ENCODE results near the gene B9D2. TPM values are rescaled to one million over a fixed set of nuclear protein-coding genes. Genes with fewer than 3 reads are reported as not detected.
A peak's percentile ranks its signal among the peaks of the same experiment; 100 is the strongest.
"Not testable (repeated sequence)": the region's sequence is repeated elsewhere in the genome, so short reads cannot be mapped to it uniquely, and the experiment has no call there.

The B9D2 gene
- total RNA-seq, 1 experiment from 2014 or later = 10.9 TPM

DNA sequence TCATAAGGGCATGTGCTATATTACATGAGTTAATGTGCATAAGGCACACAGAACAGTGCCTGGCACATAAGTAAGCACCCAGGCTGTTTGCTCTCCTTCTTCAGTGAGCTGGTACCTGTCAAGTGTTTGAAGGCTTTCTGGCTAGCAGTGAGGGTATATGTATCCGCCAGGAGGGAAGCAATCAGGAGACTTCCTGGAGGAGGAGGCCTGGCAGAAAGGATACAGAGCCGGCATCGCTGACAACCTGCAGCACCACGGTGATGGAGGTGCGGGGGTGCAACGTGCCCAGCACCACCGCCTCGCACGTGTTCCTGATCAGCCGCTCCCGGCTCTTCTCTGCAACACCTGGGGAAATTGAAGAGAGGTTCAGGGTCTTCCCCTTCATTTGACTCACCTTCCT is 27.7 kb upstream of the B9D2 start:
- DNase-seq (ENCODE audit: low read depth) = no peak

DNA sequence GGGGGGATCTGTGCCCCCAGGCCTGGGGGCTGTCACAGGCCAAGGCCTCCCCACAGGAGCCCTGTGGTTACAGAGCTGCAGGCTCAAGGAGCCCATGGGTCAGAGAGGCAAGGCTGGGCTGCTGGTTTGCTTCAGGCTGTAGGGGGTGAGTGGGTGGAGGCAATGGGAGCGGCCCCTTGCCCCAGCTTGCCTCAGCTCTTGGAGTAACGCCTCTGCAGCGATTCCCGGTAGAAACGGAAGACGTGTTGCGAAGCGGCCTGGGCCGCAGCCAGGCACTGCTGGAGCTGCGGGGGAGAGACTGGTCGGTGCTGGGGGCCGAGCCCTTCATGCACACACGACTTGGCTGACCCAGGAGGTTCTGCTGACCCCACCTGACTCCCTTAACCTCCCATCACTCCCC is 22.5 kb upstream of the B9D2 start:
- DNase-seq (ENCODE audit: low read depth) = no peak

DNA sequence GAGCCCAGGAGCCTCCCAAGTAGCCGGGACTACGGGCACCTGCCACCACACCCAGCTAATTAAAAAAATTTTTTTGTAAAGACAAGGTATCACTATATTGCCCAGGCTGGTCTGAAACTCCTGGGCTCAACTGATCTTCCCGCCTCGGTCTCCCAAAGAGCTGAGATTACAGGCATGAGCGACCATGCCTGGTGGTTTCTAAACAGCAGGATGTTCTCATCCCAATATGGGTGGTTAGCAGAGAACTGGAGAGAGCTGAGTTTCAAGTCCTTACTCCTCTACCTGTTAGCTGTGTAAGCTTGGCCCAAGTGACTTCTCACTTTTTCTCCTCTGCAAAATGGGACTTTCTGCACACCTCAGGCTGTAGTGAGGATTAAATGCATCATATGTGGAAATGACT is 20.4 kb upstream of the B9D2 start:
- no peak for DNase-seq (ENCODE audit: low read depth)

DNA sequence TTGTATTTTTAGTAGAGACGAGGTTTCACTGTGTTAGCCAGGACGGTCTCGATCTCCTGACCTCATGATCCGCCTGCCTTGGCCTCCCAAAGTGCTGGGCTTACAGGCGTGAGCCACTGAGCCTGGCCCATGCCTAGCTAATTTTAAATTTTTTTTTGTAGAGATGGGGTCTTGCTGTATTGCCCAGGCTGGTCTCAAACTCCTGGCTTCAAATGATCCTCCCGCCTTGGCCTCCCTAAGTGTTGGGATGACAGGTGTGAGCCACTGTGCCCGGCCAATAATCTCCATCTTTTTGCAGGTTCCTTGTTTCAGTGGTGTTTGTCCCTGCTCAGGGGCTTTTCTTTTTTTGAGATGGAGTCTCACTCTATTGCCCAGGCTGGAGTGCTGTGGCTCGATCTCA is 17.6 kb upstream of the B9D2 start:
- DNase-seq (ENCODE audit: low read depth) = not testable (repeated sequence)

DNA sequence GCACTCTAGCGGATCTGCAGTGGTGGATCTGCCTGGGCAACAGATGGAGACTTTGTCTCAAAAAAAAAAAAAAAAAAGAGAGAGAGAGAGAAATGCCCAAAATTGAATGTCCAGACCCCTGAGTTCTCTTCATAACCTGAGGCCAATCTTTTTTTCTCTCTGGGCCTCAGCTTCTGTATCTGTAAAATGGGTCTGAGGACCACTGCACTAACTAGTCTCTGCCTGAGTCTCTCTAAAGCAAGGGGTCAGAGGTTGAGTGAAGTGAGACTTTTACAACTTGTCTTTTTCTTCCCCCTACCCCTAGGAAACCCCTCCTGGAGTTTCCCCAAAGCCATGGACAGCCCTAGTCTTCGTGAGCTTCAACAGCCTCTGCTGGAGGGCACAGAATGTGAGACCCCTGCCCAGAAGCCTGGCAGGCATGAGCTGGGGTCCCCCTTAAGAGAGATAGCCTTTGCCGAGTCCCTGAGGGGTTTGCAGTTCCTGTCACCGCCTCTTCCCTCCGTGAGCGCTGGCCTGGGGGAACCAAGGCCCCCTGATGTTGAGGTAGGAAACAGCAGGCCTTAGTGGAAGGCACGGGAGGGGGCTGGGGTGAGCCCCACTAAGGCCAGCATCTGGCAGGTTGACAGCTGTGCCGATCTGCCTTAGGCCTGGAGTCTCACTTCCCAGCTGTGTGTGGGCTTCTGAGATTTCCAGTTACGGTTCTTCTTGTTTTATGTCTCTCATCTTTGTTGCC is 14.2 kb upstream of the B9D2 start:
- peak; percentile 17 for DNase-seq (ENCODE audit: low read depth)

DNA sequence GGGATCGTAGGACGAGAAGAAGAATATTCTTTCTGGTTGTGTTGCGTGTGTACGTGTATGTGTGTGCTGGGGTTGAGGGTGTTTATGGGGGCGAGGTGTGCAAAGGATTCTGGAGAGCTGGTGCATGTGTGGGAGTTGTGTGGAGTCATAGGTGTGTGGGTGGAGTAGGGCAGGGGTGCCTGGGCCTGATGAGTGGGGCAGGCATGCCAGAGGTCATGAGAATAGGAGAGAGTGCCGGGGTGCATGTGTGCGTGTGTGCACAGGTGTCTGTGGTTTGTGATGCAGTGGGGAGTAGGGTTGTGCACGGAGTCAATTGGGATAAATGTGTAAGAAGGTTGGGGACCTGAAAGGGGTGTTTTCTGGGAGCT is 13.0 kb upstream of the B9D2 start:
- no peak for DNase-seq (ENCODE audit: low read depth)

DNA sequence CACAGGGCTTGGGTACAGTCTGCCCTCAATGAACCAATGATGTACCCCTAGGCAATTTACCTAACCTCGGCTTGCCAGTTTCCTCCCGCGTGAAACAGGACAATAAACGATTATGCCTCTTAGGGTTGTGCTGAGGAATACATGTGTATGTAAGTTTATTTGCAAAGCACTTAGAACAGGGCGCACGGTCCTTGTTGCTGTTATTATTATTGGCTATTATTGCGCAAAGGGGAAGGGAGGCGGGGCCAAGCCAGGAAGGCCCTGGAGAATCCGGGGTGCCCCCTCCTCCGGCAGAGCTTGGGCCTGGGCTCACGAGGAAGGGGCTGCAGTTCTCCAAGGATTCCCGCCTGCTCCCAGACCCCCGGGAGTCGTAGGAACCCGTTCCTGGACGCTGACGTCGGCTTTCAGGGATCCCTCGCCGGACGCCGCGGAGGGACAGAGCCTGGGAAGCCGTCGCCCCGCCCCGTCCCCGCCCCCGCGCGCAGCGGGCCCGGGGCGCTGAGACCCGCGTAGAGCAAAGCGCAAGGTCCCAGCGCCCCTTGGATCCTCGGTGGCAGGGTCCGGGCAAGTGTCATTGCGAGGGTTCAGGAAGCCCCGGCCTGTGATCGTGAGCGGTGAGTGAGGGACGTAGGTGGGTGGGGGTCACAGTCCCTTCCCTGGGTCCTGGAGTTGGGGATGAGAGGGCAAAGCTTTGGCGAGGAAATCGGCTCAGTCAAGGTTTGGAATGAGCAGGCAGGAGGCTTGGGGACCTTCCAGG is 12.5 kb upstream of the B9D2 start, which contains the start of gene TMEM91:
TSS of gene TMEM91 (plus strand) at position 293 of the 757 bp plus-strand sequence. CDS start 1,777 bp downstream, outside the sequence.
- DNase-seq (ENCODE audit: low read depth) = peak; percentile 22

DNA sequence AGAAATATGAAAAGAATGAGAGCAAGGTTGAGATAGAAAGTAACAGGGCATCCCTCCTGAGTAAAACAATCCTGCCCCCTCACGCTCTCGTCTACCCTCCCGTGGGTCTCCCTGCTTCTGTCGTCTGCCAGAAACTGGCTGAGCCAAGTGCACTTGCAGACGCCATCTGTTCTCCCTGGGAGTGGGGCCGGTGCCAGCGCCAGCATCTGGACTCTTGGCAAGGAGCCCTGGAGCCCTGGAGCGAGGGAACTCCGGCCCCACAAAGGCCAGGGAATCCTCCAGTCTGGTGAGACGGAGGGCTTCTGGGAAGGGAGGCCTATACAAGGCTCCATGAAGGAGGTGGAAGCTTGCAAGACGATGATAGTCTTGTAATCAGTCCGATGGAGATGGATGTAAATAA is 10.0 kb upstream of the B9D2 start:
- peak; percentile 97 for DNase-seq (ENCODE audit: low read depth)

DNA sequence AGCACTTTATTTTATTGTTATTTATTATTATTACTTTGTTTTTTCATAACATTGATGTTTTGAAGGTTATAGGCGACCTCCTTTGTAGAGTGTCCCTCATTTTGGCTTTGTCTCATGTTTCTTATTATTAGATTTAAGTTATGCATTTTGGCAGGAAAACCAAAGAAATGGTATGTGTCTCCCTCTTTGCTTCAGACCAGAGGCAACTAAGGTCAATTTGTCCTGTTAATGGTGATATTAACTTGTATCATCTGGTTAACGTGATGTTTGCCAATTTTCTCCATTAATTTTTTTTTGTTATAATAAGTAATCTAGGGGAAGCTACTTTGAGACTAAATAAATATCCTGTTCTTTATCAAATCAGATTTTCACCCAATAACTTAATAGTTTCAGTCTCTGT is 8.6 kb upstream of the B9D2 start:
- DNase-seq (ENCODE audit: low read depth) = no peak

DNA sequence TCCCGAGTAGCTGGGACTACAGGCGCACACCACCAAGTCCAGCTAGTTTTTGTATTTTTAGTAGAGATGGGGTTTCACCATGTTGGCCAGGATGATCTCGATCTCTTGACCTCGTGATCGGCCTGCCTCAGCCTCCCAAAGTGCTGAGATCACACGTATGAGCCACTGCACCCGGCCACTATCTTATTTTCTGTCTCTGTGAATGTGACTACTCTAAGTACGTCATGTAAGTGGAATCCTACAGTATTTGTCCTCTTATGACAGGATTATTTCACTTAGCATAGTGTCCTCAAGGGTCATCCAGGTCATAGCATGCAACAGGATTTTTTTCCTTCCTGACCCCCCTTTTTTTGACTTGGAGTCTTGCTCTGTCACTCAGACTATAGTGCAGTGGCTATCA is 7.6 kb upstream of the B9D2 start:
- DNase-seq (ENCODE audit: low read depth) = no peak

DNA sequence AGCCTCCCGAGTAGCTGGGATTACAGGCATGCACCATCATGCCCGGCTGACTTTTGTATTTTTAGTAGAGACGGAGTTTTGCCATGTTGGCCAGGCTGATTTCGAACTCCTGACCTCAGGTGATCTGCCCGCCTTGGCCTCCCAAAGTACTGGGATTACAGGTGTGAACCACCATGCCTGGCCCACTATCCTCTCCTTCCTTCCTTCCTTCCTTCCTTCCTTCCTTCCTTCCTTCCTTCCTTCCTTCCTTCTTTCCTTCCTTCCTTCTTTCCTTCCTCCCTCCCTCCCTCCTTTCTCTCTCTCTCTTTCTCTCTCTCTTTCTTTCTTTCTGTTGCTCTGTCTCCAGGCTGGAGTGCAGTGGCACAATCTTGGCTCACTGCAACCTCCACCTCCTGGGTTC is 7.2 kb upstream of the B9D2 start:
- not testable (repeated sequence) for DNase-seq (ENCODE audit: low read depth)

DNA sequence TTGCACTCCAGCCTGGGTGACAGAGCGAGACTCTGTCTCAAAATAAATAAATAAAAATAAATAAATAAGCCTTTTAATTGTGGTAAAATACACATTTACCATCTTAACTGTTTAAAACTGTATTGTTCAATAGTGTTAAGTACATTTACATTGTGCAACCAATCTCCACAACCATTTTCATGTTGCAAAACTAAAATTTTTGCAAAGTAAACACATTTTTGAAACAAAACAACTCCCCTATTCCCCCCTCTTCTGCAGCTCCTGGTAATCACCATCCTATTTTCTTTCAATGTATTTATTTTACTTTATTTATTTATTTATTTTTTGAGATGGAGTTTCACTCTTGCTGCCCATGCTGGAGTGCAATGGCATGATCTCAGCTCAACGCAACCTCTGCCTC is 5.8 kb upstream of the B9D2 start:
- DNase-seq (ENCODE audit: low read depth) = no peak

DNA sequence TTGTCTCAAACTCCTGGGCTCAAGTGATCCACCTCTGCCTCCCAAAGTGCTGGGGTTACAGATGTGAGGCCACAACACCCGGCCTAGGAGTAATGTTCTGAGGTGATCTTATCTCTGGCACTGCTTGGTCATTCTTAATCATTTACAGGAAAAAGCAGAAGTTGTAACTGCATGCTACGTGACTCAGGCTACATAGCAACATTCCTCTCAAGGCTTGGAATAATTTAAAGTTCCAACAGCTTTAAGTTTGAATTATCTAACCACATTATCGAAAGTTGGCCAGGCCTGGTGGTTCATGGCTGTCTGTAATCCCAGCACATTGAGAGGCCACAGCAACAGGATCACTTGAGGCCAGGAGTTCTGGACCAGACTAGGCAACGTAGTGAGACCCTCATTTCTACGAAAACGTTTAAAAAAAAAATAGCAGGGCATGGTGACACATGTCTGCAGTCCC is 3.9 kb upstream of the B9D2 start:
- peak; percentile 94 for DNase-seq (ENCODE audit: low read depth)

DNA sequence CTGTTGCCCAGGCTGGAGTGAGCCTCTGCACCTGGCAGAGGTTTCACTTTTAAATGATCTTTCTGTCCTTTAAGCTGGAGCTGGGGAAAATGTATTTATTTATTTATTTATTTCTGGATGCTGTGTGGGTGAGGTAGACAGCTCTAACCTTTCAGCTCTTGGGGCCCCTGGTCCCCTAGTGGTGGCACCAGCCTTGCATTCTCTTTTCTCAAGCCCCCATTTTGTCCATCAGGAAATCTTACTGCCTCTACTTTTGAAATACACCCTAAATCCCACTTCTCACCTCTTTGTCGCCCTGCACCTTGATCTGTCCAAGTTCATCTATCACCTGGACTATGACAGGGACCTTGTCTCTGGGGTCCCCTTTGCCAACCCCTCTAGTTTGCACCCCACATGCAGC is 2.1 kb upstream of the B9D2 start:
- no peak for DNase-seq (ENCODE audit: low read depth)

DNA sequence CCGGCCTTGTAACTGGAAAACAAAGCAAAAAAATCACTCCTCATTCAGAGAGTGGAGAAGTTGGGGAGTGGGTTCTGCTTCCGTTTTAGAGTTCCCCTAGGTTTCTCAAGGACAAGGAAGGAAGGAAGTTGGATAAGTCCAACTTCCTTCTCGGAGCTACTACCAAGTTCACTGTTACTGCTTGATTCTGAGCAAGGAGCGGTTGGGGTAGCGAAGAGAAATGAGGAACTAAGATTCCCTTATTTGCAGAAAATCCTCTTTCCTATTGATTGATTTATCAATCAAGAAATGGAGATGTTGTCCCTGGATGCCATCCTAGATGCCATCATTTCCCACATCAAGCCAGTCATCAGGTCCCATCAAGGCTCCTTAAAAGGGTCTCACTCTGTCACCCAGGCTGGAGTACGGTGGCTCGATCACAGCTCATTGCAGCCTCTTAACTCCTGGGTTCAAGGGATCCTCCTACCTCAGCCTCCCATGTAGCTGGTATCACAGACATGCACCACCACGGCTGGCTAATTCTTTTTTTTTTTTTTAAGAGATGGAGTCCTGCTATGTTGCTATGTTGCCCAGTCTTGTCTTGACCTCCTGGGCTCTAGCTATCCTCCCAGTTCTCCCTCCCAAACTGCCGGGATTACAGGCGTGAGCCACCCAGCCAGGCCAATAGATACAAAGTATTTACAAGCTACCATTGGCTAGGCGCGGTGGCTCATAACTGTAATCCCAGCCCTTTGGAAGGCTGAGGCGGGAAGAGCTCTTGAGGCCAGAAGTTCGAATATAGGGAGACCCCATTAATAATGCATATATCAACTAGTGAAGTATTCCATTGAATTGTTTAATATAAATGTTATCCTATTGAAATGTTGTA is 809 bp upstream of the B9D2 start:
- peak; percentile 22 for DNase-seq (ENCODE audit: low read depth)

DNA sequence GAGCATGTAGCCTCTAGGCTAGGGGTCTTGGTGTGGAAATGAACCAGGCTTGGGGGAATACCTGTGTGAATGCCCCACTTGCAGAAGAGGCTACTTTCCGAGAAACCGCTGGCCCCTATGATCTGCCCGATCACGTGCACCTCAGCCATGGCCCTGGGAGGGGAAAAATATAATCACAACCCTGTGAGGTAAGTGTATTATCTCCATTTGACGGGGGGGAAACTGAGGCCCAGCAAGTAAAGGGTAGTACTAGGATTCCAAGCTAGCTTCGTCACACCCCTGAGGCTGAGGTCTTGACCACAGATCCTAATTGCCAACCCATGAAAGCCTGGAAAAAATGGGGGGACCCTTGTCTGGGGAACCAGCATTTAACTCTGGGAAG is 587 bp downstream of the B9D2 start:
- no peak for DNase-seq (ENCODE audit: low read depth)

DNA sequence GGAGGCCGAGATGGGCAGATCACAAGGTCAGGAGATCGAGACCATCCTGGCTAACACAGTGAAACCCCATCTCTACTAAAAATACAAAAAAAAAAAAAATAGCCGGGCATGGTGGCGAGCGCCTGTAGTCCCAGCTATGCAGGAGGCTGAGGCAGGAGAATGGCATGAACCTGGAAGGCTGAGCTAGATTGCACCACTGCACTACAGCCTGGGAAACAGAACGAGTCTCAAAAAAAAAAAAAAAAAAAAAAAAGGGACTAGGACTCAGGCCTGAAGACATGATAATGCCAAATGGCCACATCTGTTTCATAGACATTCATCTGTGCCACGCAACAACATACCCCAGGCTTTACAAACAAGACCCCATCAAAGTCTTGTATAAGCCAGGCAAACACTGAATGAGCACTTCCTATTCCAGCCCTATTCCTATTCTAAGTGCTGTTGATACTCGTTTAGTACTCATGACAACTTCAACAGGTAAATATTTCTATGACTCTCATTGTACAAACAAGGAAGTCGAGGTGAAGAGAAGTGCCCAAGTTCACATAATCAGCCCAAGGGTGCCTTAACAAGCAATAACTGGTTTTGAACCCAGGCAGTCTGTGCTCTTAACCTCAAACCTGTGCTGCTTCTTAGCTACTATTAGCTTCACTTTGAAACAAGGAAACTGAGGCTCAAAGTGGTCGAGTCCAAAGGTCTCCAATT is 1.7 kb downstream of the B9D2 start:
- no peak for DNase-seq (ENCODE audit: low read depth)

DNA sequence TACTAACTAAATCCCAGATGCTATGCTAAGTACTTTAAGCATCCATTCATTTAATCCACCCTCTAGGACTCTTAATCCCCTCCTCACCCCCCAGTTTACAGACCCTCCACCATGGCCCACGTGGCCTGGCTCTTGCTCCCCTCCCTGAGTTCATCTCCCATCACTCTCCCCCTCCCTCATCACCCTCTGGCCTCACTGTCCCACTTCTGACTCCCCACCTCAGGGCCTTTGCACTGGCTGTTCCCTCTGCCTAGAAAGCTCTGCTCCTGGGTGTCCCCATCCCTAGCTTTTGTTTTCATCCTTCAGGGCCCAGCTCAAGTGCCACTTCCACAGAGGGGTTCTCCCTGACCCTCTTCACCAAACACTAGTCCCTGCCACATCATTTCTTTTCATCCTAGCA is 4.2 kb downstream of the B9D2 start:
- no peak for DNase-seq (ENCODE audit: low read depth)

DNA sequence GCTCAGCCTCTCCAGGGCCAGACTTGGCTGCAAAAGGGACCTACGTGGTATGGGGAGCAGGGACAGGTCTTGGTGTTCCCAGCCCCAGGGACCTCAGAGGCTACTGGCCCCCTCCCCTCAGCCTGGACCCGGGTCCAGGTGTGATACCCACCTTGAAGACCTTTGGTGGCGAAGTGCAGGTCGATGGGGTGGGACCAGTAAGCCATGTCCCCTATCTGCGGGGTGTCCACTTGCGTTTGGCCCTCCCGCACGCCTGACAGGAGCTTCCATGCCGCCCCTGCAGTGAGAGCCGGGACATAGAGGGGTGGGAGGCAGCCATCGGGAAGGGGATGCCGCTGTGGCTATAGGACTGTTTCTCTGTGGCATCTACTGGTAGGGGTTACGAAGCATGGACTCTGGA is 6.2 kb downstream of the B9D2 start:
- no peak for DNase-seq (ENCODE audit: low read depth)

DNA sequence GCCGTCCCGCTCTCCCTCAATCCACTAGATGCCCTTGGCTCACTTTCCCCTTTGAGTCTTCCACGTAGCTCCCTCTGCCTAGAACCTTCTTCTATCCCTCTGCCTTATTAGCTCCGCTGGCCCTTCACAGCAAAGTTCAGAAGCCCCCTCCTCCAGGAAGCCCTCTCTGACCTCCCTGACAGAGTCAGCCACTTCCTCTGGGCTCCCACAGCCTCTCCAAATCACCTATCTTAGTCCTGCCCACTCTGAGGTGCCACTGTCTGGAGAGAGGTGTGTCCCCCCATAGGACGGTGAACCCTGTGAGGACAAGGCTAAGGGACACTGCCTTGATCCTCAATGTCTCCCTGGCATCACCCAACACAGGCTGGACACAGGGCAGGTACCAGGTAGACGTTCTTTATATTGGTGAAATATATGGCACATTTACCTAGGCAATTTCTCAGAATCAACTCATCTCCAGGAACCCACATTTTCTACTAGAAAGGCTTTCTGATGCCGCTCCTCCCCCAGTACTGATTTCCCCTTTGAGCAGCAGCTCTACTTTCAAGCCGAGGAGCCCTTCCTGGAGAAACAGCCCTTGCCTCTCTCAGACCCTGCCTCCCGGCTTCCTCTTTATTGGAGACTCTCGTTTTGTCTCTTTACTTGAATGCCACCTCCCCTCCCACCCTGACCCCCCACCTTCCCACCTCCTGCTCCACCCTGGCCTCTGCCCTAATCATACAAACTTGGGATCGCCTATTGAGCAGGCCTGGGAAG is 6.8 kb downstream of the B9D2 start:
- no peak for DNase-seq (ENCODE audit: low read depth)

DNA sequence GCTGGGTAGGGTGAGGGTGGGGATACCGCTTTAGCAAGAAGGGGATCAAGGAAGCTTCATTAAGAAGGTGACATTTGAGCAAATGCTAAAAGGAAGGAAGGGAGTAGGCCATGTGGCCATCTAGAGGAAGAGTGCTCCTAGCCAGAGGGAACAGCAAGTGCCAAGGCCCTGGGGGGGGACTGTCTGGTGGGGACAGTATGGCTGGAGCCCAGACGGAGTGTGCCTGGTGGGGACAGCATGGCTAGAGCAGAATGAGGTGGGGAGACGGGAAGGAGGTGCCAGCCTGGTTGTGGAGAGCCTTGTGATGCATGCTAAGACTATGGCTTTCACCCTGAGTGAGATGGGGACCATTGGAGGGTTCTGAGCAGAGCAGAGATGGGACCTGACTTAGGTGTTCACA is 8.1 kb downstream of the B9D2 start:
- no peak for DNase-seq (ENCODE audit: low read depth)
